PC-9 (cell line): ENCODE results near the gene PAQR7.

Experiments
- EZH2 ChIP-seq: fragments of 200-600 bp; sonication (generic); IDR thresholded peaks from 2 replicates; pipeline ENCODE4 v1.8.0; 2017; ENCODE audit warnings: antibody characterized with exemption, low read depth
- TF ChIP-seq, protein P1 (sequence below): fragments of 200-600 bp; sonication (generic); conservative IDR thresholded peaks from 2 replicates; pipeline ENCODE4 v1.6.1; 2017; ENCODE audit warnings: mixed run types, antibody characterized with exemption, mild to moderate bottlenecking, moderate library complexity

DNA sequence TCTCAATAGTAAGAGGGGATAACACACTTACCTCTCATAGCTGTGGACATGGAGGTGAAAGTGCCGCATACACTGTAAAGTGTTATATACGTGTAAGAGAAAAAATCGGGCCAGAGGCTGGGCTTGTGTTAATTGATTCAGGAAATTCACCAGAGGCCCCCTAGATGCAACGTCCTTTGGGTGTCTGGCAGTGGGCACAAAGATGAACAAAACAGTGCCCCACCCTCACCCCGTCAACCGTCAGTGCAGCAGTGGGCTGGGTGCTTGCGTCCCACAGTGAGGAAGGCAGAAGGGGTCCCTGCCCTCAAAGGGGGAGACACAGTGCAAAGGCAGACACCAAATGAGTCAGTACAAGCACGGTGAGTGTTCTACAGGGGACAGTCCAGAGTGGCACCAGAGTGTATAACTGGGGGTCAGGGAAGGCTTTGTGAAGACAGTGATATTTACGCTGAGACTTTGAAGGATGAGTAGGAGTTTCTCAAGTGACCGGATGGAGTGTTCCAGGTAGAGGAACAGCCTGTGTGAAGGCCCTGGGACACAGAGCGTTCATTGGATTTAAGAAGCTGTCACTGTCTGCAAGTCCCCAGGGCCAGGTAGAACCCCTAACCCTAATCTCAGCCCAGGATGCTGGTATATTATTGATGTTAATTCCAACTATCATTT, 62.3 kb downstream of the PAQR7 start:
- TF ChIP-seq, protein P1, sequence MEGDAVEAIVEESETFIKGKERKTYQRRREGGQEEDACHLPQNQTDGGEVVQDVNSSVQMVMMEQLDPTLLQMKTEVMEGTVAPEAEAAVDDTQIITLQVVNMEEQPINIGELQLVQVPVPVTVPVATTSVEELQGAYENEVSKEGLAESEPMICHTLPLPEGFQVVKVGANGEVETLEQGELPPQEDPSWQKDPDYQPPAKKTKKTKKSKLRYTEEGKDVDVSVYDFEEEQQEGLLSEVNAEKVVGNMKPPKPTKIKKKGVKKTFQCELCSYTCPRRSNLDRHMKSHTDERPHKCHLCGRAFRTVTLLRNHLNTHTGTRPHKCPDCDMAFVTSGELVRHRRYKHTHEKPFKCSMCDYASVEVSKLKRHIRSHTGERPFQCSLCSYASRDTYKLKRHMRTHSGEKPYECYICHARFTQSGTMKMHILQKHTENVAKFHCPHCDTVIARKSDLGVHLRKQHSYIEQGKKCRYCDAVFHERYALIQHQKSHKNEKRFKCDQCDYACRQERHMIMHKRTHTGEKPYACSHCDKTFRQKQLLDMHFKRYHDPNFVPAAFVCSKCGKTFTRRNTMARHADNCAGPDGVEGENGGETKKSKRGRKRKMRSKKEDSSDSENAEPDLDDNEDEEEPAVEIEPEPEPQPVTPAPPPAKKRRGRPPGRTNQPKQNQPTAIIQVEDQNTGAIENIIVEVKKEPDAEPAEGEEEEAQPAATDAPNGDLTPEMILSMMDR = no peak
- no peak for TF ChIP-seq EZH2
